ENCODE data around the gene TMEM218. TPM values are rescaled to one million over a fixed set of nuclear protein-coding genes. Genes with fewer than 3 reads are reported as not detected.

The TMEM218 gene
- total RNA-seq, 1 donor = 27.2 TPM

DNA sequence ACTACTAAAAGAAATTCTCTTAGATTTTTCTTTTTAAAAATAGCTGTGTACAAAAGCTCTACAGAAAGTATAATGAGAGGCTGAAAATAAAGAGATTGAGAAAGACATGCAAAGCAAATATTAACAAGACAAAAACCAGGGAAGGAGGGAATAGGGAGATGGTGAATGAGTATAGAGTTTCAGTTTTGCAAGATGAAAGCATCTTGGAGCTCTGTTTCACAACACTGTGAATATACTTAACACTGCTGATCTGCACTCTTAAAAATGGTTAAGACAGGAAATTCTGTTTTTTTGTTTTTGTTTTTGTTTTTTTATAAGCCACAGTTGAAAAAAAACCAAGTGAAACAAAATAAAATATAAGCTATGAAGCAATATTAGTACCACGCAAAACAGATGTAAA, 5.5 kb downstream of the TMEM218 start:
- no peak for TF ChIP-seq CTCF (IDR thresholded peaks at IDR 0.05; ENCODE audit: insufficient read depth, low read depth, low read length)
- H3K4me3 ChIP-seq (ENCODE audit: low read depth, low read length) = no peak overlapping the region
- DNase-seq (ENCODE audit: low read depth) = peak; percentile 62

- H3K4me3 ChIP-seq (ENCODE audit: low read depth, low read length) = no peak overlapping the region
- DNase-seq (ENCODE audit: low read depth) = no peak
- no peak for TF ChIP-seq CTCF (IDR thresholded peaks at IDR 0.05; ENCODE audit: insufficient read depth, low read depth, low read length)
Observed at GRCh38 chr11:125102510-125102909, 8.9 kb downstream of the TMEM218 start.

DNA sequence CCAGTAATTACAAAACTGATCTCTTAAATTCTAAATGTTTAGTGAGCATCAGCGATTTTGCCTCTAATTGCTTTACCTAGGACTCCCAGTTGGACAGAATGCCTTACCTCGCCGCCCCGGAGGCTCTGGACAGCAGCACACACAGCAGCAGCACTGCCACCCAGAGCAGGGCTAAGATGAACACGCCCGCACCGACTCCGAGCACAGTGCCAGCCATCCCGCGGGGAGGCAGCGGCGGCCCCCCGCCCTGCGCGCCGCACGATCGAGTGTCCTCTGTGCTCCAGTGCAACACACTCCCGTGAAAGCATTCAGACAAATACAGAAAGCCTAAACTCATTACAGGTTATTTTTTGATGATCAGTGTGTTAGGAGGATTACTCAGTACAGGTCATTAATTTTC, 9.4 kb downstream of the TMEM218 start:
- H3K4me3 ChIP-seq (ENCODE audit: low read depth, low read length) = no peak overlapping the region
- no peak for DNase-seq (ENCODE audit: low read depth)
- no peak for TF ChIP-seq CTCF (IDR thresholded peaks at IDR 0.05; ENCODE audit: insufficient read depth, low read depth, low read length)

DNA sequence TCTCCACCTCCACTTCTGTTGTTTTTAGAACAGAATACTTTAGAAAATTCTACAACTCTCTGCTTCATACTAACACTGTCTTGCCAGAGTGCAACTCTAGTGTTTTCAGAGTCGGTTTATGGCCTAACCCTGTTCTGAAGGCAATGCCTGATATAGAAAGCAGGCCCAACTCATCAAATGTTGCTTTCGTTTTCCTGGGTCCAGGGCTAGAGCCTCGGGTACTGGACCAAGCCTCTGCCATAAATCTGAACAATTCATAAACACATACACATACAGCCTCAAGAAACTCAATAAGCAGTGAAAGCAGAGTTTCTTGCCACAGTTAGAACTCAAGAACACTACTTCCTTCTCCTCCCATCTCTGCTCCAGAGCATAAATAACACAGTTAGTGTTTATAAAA, 9.8 kb downstream of the TMEM218 start:
- DNase-seq (ENCODE audit: low read depth) = peak; percentile 46
- TF ChIP-seq CTCF (IDR thresholded peaks at IDR 0.05; ENCODE audit: insufficient read depth, low read depth, low read length) = no peak
- H3K4me3 ChIP-seq (ENCODE audit: low read depth, low read length) = no peak overlapping the region

- no peak for DNase-seq (ENCODE audit: low read depth)
- H3K4me3 ChIP-seq (ENCODE audit: low read depth, low read length) = no peak overlapping the region
- TF ChIP-seq CTCF (IDR thresholded peaks at IDR 0.05; ENCODE audit: insufficient read depth, low read depth, low read length) = no peak
Observed at GRCh38 chr11:125100136-125100535, 11.3 kb downstream of the TMEM218 start.

DNA sequence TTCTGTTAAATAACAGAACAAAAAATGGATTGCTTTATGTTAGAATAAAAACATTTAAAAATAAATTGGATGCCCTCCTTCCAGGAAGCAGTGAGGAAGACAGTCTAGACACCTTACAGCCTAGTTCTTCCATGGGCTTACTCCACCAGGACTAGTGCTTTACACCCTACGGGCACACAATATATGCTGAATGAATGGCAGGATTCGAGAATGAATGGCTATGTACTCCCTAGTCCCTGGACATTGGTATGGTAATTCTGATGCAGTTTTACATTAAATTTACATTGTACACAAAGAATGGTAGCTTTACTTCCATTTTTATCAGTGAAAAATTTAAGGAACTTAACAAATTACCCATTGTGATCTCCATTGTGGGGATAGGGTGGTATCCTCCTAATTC, 16.7 kb downstream of the TMEM218 start:
- no peak overlapping the region for H3K4me3 ChIP-seq (ENCODE audit: low read depth, low read length)
- TF ChIP-seq CTCF (IDR thresholded peaks at IDR 0.05; ENCODE audit: insufficient read depth, low read depth, low read length) = no peak
- DNase-seq (ENCODE audit: low read depth) = no peak

- no peak for TF ChIP-seq CTCF (IDR thresholded peaks at IDR 0.05; ENCODE audit: insufficient read depth, low read depth, low read length)
- H3K4me3 ChIP-seq (ENCODE audit: low read depth, low read length) = no peak overlapping the region
Observed at GRCh38 chr11:125093502-125093901, 17.9 kb downstream of the TMEM218 start.

More at GRCh38 chr11:125093502-125093901, 17.9 kb downstream of the TMEM218 start:
- DNase-seq (ENCODE audit: low read depth) = no peak

Data from fibroblast of villous mesenchyme (primary cell).